SH-SY5Y (cell line): ENCODE results near the gene CCDC185.

Source experiments
- GATA2 ChIP-seq: IDR thresholded peaks from 2 replicates; pipeline ENCODE4 v1.6.1; 2011; ENCODE audit warnings: mild to moderate bottlenecking, low read depth, low read length
- GATA3 ChIP-seq: IDR thresholded peaks from 2 replicates; pipeline ENCODE4 v1.6.1; 2011; ENCODE audit warnings: low read depth, mild to moderate bottlenecking, low read length, moderate library complexity

The CCDC185 gene

DNA sequence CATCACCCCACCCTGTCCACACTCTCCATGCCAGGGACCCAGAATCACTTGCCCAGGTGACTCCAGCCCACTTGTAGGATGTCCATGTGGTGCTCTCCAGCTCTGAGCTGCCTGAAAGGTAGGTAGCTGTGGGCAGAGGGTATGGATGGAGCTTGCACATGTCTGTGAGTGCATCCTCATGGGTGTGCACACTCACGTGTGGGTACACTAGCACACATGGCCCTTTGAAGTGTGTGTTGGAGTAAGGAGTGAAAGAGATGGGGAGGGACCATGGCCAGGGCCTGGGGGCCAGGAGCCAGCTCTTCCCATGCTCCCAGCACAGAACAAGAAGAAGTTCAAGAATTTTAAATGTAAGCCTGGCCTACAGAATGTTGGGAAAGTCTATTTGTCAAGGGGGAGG is 50.2 kb downstream of the CCDC185 start:
- TF ChIP-seq GATA3: no peak
- no peak for TF ChIP-seq GATA2

- TF ChIP-seq GATA2: no peak
- no peak for TF ChIP-seq GATA3
Observed at GRCh38 chr1:223444411-223444810, 51.2 kb downstream of the CCDC185 start.
